Lung (tissue), 12 donors: Measurements from ENCODE around the gene TDG. TPM values are rescaled to one million over a fixed set of nuclear protein-coding genes. Genes with fewer than 3 reads are reported as not detected.

ENCODE experiments used
- ATAC-seq: fragments of 200-7000 bp; cut with Tn5 transposase; one replicate; pipeline ENCODE4 v1.9.1; 2020; ENCODE audit warnings: moderate number of reproducible peaks; ENCODE audit not compliant: insufficient read depth, low FRiP score
- DNase-seq, 3 donors: peaks; one replicate each; pipeline ENCODE4 v3.0.0-alpha.2; 2013 to 2017
- H3K27ac ChIP-seq, 2 donors: one replicate each; pipeline ENCODE4 v1.5.1; 2013; ENCODE audit warnings: mild to moderate bottlenecking in 2 of 2, moderate library complexity in 2 of 2, control low read depth in 1 of 2, inconsistent platforms in 1 of 2, low read depth in 1 of 2, low read length in 1 of 2
- H3K27me3 ChIP-seq, 3 donors: one replicate each; pipeline ENCODE4 v1.5.1; 2013; ENCODE audit warnings: low read length in 2 of 3; ENCODE audit not compliant: control insufficient read depth in 3 of 3, insufficient read depth in 3 of 3
- H3K36me3 ChIP-seq, 4 donors: one replicate each; pipeline ENCODE4 v1.5.1; 2013; ENCODE audit warnings: low read length in 4 of 4, mild to moderate bottlenecking in 1 of 4, moderate library complexity in 1 of 4; ENCODE audit not compliant: control insufficient read depth in 4 of 4, insufficient read depth in 4 of 4
- H3K4me1 ChIP-seq, 5 donors: one replicate each; pipeline ENCODE4 v1.5.1; 2013; ENCODE audit warnings: low read length in 5 of 5, mild to moderate bottlenecking in 2 of 5, moderate library complexity in 1 of 5; ENCODE audit not compliant: control insufficient read depth in 5 of 5, insufficient read depth in 5 of 5
- H3K4me3 ChIP-seq: one replicate; pipeline ENCODE4 v1.5.1; 2013; ENCODE audit warnings: mild to moderate bottlenecking, control low read depth, moderate library complexity
- H3K9ac ChIP-seq, 2 donors: one replicate each; pipeline ENCODE4 v1.5.1; 2013; ENCODE audit warnings: low read length in 2 of 2, control low read depth in 1 of 2; ENCODE audit not compliant: insufficient read depth in 1 of 2
- H3K9me3 ChIP-seq, 4 donors: one replicate each; pipeline ENCODE4 v1.5.1; 2013; ENCODE audit warnings: low read length in 3 of 4, mild to moderate bottlenecking in 1 of 4, moderate library complexity in 1 of 4; ENCODE audit not compliant: control insufficient read depth in 4 of 4, insufficient read depth in 3 of 4
- CTCF ChIP-seq: IDR thresholded peaks from 2 replicates; pipeline ENCODE4 v1.5.1; 2012; ENCODE audit warnings: mild to moderate bottlenecking; ENCODE audit errors: control extremely low read depth, extremely low read depth
- WGBS, 2 donors: extraction: QIAGEN DNeasy Blood & Tissue Kit; methylation state at CpG; one replicate each; pipeline ENCODE4 v1.1.7; 2013; 5-methylcytosine and 5-hydroxymethylcytosine counted together
- polyA plus RNA-seq, 2 donors: library from polyadenylated mRNA; stranded (reverse); fragments of 200-250 nt; gene quantifications; one replicate each; pipeline ENCODE4 v1.2.1, GENCODE V29; 2013
- total RNA-seq, 2 donors: library from RNA; depleted of rRNA in 1 of 2; stranded (reverse); fragments of >200 nt in 1 of 2; gene quantifications; one replicate each; pipeline ENCODE4 v1.2.1, GENCODE V29; 2014 to 2021
- donor health status: control.
- donor health status: control.
- donor health status: Bipolar disorder and iron deficiency.
- donor health status: healthy.
- donor health status: DM: yes; HTN: yes; CAD: no.

The TDG gene
- total and polyA plus RNA-seq, 4 donors, result 10.6 to 41.0 (median 16.2) TPM

- ATAC-seq, result no peak
- H3K9me3 ChIP-seq, result no peaks in the 10 kb centered on the region
These were observed 37.0 kb downstream of the TDG start for GRCh38 chr12:104002686-104003085.

GRCh38 chr12:104003596-104003995 is 37.9 kb downstream of the TDG start:
- no peaks in the 10 kb centered on the region for H3K36me3 ChIP-seq
- DNase-seq (no peak), ATAC-seq (no peak)
- H3K27ac ChIP-seq, result no peak overlapping the region
- no peak for TF ChIP-seq CTCF
- H3K9me3 ChIP-seq, result no peaks in the 10 kb centered on the region
- no peak overlapping the region for H3K9ac ChIP-seq
- H3K4me1 ChIP-seq, result peaks cover 0 to 6% (median 0%) of the 10 kb centered on the region in 5 donors
- H3K4me3 ChIP-seq, result no peak overlapping the region
- H3K27me3 ChIP-seq, result no peaks in the 10 kb centered on the region
- 80 to 91% methylated on average over 2 of the region's 2 CpGs for WGBS, 2 donors

More at GRCh38 chr12:104002686-104003085, 37.0 kb downstream of the TDG start:
- H3K4me3 ChIP-seq, result no peak overlapping the region
- H3K27me3 ChIP-seq, result no peaks in the 10 kb centered on the region
- 95 to 96% methylated on average over 3 of the region's 3 CpGs for WGBS, 2 donors
- no peak overlapping the region for H3K9ac ChIP-seq
- H3K27ac ChIP-seq, result no peak overlapping the region
- peaks cover 0 to 6% (median 3%) of the 10 kb centered on the region in 5 donors for H3K4me1 ChIP-seq
- no peak for TF ChIP-seq CTCF
- DNase-seq, result no peak
- no peaks in the 10 kb centered on the region for H3K36me3 ChIP-seq

GRCh38 chr12:104006929-104007328 is 41.3 kb downstream of the TDG start:
- DNase-seq (no peak), ATAC-seq (no peak)
- no peak for TF ChIP-seq CTCF
- H3K9ac ChIP-seq, result no peak overlapping the region
- peaks cover 0 to 1% (median 0%) of the 10 kb centered on the region in 4 donors for H3K36me3 ChIP-seq
- no peaks in the 10 kb centered on the region for H3K9me3 ChIP-seq
- H3K27ac ChIP-seq, result no peak overlapping the region
- WGBS, 2 donors, result 56 to 62% methylated on average over 3 of the region's 3 CpGs
- no peak overlapping the region for H3K4me3 ChIP-seq
- H3K4me1 ChIP-seq, result peaks cover 0 to 18% (median 0%) of the 10 kb centered on the region in 5 donors
- H3K27me3 ChIP-seq, result no peaks in the 10 kb centered on the region

- ATAC-seq (no peak), DNase-seq (no peak)
- TF ChIP-seq CTCF, result no peak
- Histone ChIP-seq H3K9ac (no peak overlapping the region), H3K27ac (peak overlapping the region in 1 of 2 donors; percentile 67), H3K9me3 (no peaks in the 10 kb centered on the region), H3K36me3 (peaks cover 0 to 11% (median under 1%) of the 10 kb centered on the region in 4 donors), H3K4me1 (peaks cover 0 to 18% (median 0%) of the 10 kb centered on the region in 5 donors), H3K27me3 (no peaks in the 10 kb centered on the region), H3K4me3 (no peak overlapping the region)
- WGBS, 2 donors, result 94 to 95% methylated on average over 4 of the region's 4 CpGs
These were observed 44.4 kb downstream of the TDG start for GRCh38 chr12:104010121-104010520.
